K562 (cell line): ENCODE data around the gene COMMD9. TPM values are rescaled to one million over a fixed set of nuclear protein-coding genes. Genes with fewer than 3 reads are reported as not detected.
A peak's percentile ranks its signal among the peaks of the same experiment; 100 is the strongest.

Experiments
- ATAC-seq: fragments of 200-7000 bp; cut with Tn5 transposase; 3 replicates; pipeline ENCODE4 v1.9.1; 2020; ENCODE audit warnings: moderate library complexity
- BruUV-seq: library from RNA; stranded (reverse); fragments of 400-500 nt; replicated peaks from 2 replicates; lab custom pipeline; 2021; lab: Mats Ljungman, UMichigan
- CTCF ChIA-PET: fragments of 300-600 bp; formaldehyde crosslinking; extraction: SDS; loops from one replicate; lab custom pipeline; 2021; ENCODE audit warnings: low intra/inter-chr PET ratio; lab: Yijun Ruan, JAX
- POLR2A ChIA-PET: fragments of 300-600, 350-650 bp; sonication (Branson Sonifier 250); formaldehyde crosslinking; extraction: SDS; loops from one replicate; lab custom pipeline; 2021; ENCODE audit warnings: antibody characterized with exemption, inconsistent platforms; lab: Yijun Ruan, JAX
- DNase-seq, 4 experiments: peaks; one replicate each; pipeline versions ENCODE4 v3.0.0 to v3.0.0-alpha.2; 2011 to 2018; ENCODE audit warnings: low spot score in 3 of 4, mixed read lengths in 3 of 4; ENCODE audit errors: extremely low read depth in 1 of 4
- FAIRE-seq: peaks from 2 replicates; lab custom pipeline; 2011; peaks lifted over from hg19 to GRCh38; lab: Jason Lieb, UNC
- H2AFZ ChIP-seq: 2 replicates; pipeline ENCODE4 v1.6.0; 2011; ENCODE audit warnings: low read depth, low read length, control low read depth, inconsistent platforms
- H3K27ac ChIP-seq: fragments of 200-600 bp; 3 replicates; pipeline ENCODE4 v1.8.0; 2011; ENCODE audit warnings: low read depth, mild to moderate bottlenecking, control low read depth, inconsistent platforms, low read length, moderate library complexity, mixed read lengths; ENCODE audit errors: extremely low read depth
- H3K27me3 ChIP-seq, 2 experiments: fragments of 300-600 bp in 1 of 2; 2 replicates in 1 of 2; 3 replicates in 1 of 2; pipeline versions ENCODE4 v1.6.0 to v1.8.0; 2011; ENCODE audit warnings: inconsistent platforms in 2 of 2, low read length in 2 of 2, mild to moderate bottlenecking in 1 of 2, mixed read lengths in 1 of 2, moderate library complexity in 1 of 2; ENCODE audit not compliant: control insufficient read depth in 2 of 2, insufficient read depth in 2 of 2
- H3K36me3 ChIP-seq: fragments of 300-600 bp; 3 replicates; pipeline ENCODE4 v1.8.0; 2011; ENCODE audit warnings: mild to moderate bottlenecking, low read length, inconsistent platforms; ENCODE audit not compliant: control insufficient read depth, insufficient read depth
- H3K4me1 ChIP-seq, 2 experiments: fragments of 200-600 bp in 1 of 2; replicated peaks in 1 of 2; 2 replicates in 1 of 2; 3 replicates in 1 of 2; pipeline versions ENCODE4 v1.5.1 to v1.8.0; 2011; ENCODE audit warnings: inconsistent platforms in 2 of 2, low read length in 2 of 2, mild to moderate bottlenecking in 1 of 2, mixed read lengths in 1 of 2, moderate library complexity in 1 of 2; ENCODE audit not compliant: control insufficient read depth in 2 of 2, insufficient read depth in 2 of 2
- H3K4me2 ChIP-seq: 2 replicates; pipeline ENCODE4 v1.6.1; 2011; ENCODE audit warnings: low read length, control low read depth, inconsistent platforms, mixed read lengths; ENCODE audit not compliant: insufficient read depth
- H3K4me3 ChIP-seq: fragments of 200-600 bp; sonication (generic), shearing (Covaris generic); 2 replicates; pipeline ENCODE4 v1.5.1; 2016; ENCODE audit warnings: control low read depth, inconsistent platforms
- H3K79me2 ChIP-seq: fragments of 200-600 bp; 3 replicates; pipeline ENCODE4 v1.8.0; 2011; ENCODE audit warnings: low read length, inconsistent platforms; ENCODE audit not compliant: control insufficient read depth, insufficient read depth
- H3K9ac ChIP-seq, 2 experiments: 2 replicates each; pipeline versions ENCODE4 v1.6.0 to v1.6.1; 2011; ENCODE audit warnings: low read depth in 2 of 2, low read length in 2 of 2, control low read depth in 1 of 2, inconsistent platforms in 1 of 2, mild to moderate bottlenecking in 1 of 2, mixed read lengths in 1 of 2; ENCODE audit not compliant: insufficient read depth in 1 of 2
- H3K9me1 ChIP-seq: one replicate; pipeline ENCODE4 v1.6.0; 2011; ENCODE audit warnings: inconsistent platforms, mild to moderate bottlenecking, low read length, moderate library complexity; ENCODE audit not compliant: control insufficient read depth, insufficient read depth
- H3K9me3 ChIP-seq: replicated peaks from 2 replicates; pipeline ENCODE4 v1.5.1; 2011; ENCODE audit warnings: low read depth, low read length, inconsistent platforms; ENCODE audit not compliant: control insufficient read depth, insufficient read depth
- H4K20me1 ChIP-seq: replicated peaks from 2 replicates; pipeline ENCODE4 v1.6.1; 2011; ENCODE audit warnings: low read length, inconsistent platforms, mixed read lengths; ENCODE audit not compliant: control insufficient read depth, insufficient read depth
- BRF2 ChIP-seq: IDR thresholded peaks from 3 replicates; pipeline ENCODE4 v1.6.1; 2011; ENCODE audit warnings: borderline replicate concordance, mild to moderate bottlenecking; ENCODE audit not compliant: insufficient read length, insufficient read depth
- CTCF ChIP-seq, 3 experiments: IDR thresholded peaks in 2 of 3; conservative IDR thresholded peaks in 1 of 3; 2 replicates each; pipeline ENCODE4 v1.5.1; 2011 to 2012; ENCODE audit warnings: low read length in 3 of 3, mild to moderate bottlenecking in 3 of 3, control low read depth in 2 of 3, improper control_type of control experiment in 1 of 3, inconsistent platforms in 1 of 3, low read depth in 1 of 3, mixed read lengths in 1 of 3, moderate library complexity in 1 of 3; ENCODE audit not compliant: insufficient read depth in 2 of 3
- FOXA1 ChIP-seq: fragments of 450-650 bp; IDR thresholded peaks from 2 replicates; pipeline ENCODE4 v1.6.1; 2016; ENCODE audit warnings: mild to moderate bottlenecking, borderline replicate concordance
- GATAD2A ChIP-seq: fragments of 450-650 bp; IDR thresholded peaks from 2 replicates; pipeline ENCODE4 v1.6.1; 2017
- MYC ChIP-seq, 2 experiments: fragments of 250-450 bp in 1 of 2; sonication (Bioruptor Pico) in 1 of 2; IDR thresholded peaks; 2 replicates each; pipeline versions ENCODE4 v1.5.1 to v1.6.1; 2012 to 2021; ENCODE audit warnings: low read depth in 2 of 2, borderline replicate concordance in 1 of 2, improper control_type of control experiment in 1 of 2, low read length in 1 of 2, mild to moderate bottlenecking in 1 of 2, moderate library complexity in 1 of 2
- REST ChIP-seq, 2 experiments: fragments of 450-650 bp; formaldehyde crosslinking in 1 of 2; IDR thresholded peaks; 2 replicates each; pipeline versions ENCODE4 v1.4.0 to v1.6.1; 2014 to 2020; ENCODE audit warnings: mild to moderate bottlenecking in 2 of 2, borderline replicate concordance in 1 of 2, low read depth in 1 of 2
- SMC3 ChIP-seq: conservative IDR thresholded peaks from 2 replicates; pipeline ENCODE4 v1.6.1; 2011; ENCODE audit warnings: low read depth, low read length, improper control_type of control experiment; ENCODE audit not compliant: insufficient read depth
- ZNF224 ChIP-seq: sonication (generic); formaldehyde crosslinking; IDR thresholded peaks from 2 replicates; pipeline ENCODE4 v1.8.0; 2022; ENCODE audit warnings: mild to moderate bottlenecking, missing genetic modification reagents
- ZNF551 ChIP-seq: fragments of 250-450 bp; sonication (Bioruptor Pico); IDR thresholded peaks from 2 replicates; pipeline ENCODE4 v1.5.0; 2021; ENCODE audit warnings: mild to moderate bottlenecking, moderate library complexity
- WGBS: fragments of 100-300 bp; shearing (Covaris generic); methylation state at CpG from one replicate; pipeline ENCODE4 v1.1.6; 2016; ENCODE audit warnings: low coverage, mixed read lengths; ENCODE audit not compliant: insufficient coverage; ENCODE audit errors: missing lambda C conversion rate; 5-methylcytosine and 5-hydroxymethylcytosine counted together
- in situ Hi-C: fragments of 300-500 bp; cut with MboI; formaldehyde crosslinking; loops from 4 replicates; pipeline ENCODE4 v1.15.0; 2018; ENCODE audit warnings: inconsistent platforms, mixed read lengths
- intact Hi-C: fragments of 100-400 bp; cut with micrococcal nuclease; formaldehyde crosslinking; loops from 2 replicates; pipeline ENCODE4 v1.14.2; 2022
- polyA plus RNA-seq, 8 experiments: library from polyadenylated mRNA; depleted of rRNA in 4 of 8; stranded (reverse) in 5 of 8; unstranded in 3 of 8; fragments of >200 nt; fragmentation: Nextera tagmentation in 2 of 8; fragmentation: Illumina TruSeq in 1 of 8; extraction: Ambion mirVana in 2 of 8; extraction: Trizol in 1 of 8; gene quantifications; 2 replicates each; pipeline versions ENCODE4 v1.2.1 to v1.2.3, GENCODE V29; 2011 to 2014; ENCODE audit warnings: inconsistent platforms in 1 of 8, missing spikeins in 1 of 8
- total RNA-seq, 7 experiments: library from RNA; depleted of rRNA in 6 of 7; stranded (reverse); fragments of >200 nt in 6 of 7; fragmentation: Illumina TruSeq in 2 of 7; extraction: Trizol in 2 of 7; gene quantifications; 2 replicates each; pipeline versions ENCODE4 v1.2.1 to v1.2.3, GENCODE V29; 2011 to 2021; ENCODE audit warnings: low replicate concordance in 1 of 7

The COMMD9 gene
- total and polyA plus RNA-seq, 9 of the 15 experiments (the other 6 are each of a cell fraction or from before 2014, with no cell fraction given) = 27.3 to 121 (median 48.0) TPM

- BruUV-seq = no TSS peak
- Histone ChIP-seq H3K27me3 (no peaks in the 10 kb centered on the region), H4K20me1 (no peaks in the 10 kb centered on the region), H3K4me2 (no peak overlapping the region), H3K9me3 (no peaks in the 10 kb centered on the region), H3K4me1 (no peaks in the 10 kb centered on the region), H2AFZ (no peak overlapping the region), H3K9ac (no peak overlapping the region), H3K27ac (no peak overlapping the region), H3K9me1 (no peaks in the 10 kb centered on the region), H3K36me3 (no peaks in the 10 kb centered on the region), H3K4me3 (no peak overlapping the region), H3K79me2 (no peaks in the 10 kb centered on the region)
- 2% methylated on average over 3 of the region's 3 CpGs for WGBS
- ATAC-seq (0 out of 3 replicates have a peak, but pooled peaks have one; percentile 31), DNase-seq (peak in 1 of 4 experiments; percentile 31), FAIRE-seq (peak; percentile 54)
- CTCF ChIA-PET = interaction anchor here (1.1 kb wide), 1 partner anchor 184 kb away, joined by 3 read pairs; no protein-coding TSS in a partner anchor
- POLR2A ChIA-PET = no interaction called here
- intact Hi-C loops (loop anchor here (1.0 to 5.0 kb wide), 2 partner anchors 171 to 185 kb away; no protein-coding TSS in a partner anchor), in situ Hi-C loops (loop anchor here (5.0 to 10.0 kb wide), 2 partner anchors 185 to 438 kb away; no protein-coding TSS in a partner anchor)
- TF ChIP-seq CTCF (IDR thresholded peaks at IDR 0.05 in 2 of 3, conservative IDR thresholded peaks at IDR 0.05 in 1 of 3; ENCODE audit: insufficient read depth in 2 of 3, low read depth in 1 of 3, low read length in 3 of 3) (peak; percentile 28 to 56 (median 36); a peak in 3 of 6 replicates), MYC (IDR thresholded peaks at IDR 0.05; ENCODE audit: low read depth, low read length) (no peak), MYC (CRISPR knock-in tag; IDR thresholded peaks at IDR 0.05; ENCODE audit: borderline replicate concordance, low read depth) (no peak), BRF2 (no peak), FOXA1 (no peak), SMC3 (peak; percentile 20; the same call in 1 of the 2 replicates), ZNF224 (CRISPR knock-in tag) (no peak), ZNF551 (CRISPR knock-in tag) (no peak), REST (IDR thresholded peaks at IDR 0.05; ENCODE audit: borderline replicate concordance) (peak; percentile 27; the same call in 1 of the 2 replicates), REST (CRISPR knock-in tag; IDR thresholded peaks at IDR 0.05; ENCODE audit: low read depth) (no peak), GATAD2A (no peak)
These were observed 17.7 kb upstream of the COMMD9 start for GRCh38 chr11:36306888-36307287.
